Measurements from ENCODE around the gene HSPB8.

The HSPB8 gene

DNA sequence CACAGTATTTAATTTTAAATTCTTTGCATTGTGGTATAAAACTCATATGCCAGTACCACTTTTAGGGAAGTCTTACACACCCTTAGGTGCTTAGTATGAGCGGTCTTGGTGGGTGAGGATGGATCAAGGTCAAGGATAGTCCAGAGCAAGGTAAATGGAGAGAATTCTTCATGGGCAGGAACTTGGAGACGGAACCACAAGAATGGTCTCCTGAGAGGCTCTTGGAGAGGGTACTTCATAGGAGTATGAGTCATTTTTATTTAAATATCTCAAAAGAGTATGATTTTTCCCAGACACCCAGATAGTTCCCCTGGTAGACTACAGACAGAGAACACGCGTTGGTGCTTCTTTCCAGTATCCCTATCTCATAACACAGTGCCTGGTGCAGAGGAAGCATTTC, 21.9 kb downstream of the HSPB8 start:
- H3K27ac ChIP-seq: no peak overlapping the region
- TF ChIP-seq, protein P1, sequence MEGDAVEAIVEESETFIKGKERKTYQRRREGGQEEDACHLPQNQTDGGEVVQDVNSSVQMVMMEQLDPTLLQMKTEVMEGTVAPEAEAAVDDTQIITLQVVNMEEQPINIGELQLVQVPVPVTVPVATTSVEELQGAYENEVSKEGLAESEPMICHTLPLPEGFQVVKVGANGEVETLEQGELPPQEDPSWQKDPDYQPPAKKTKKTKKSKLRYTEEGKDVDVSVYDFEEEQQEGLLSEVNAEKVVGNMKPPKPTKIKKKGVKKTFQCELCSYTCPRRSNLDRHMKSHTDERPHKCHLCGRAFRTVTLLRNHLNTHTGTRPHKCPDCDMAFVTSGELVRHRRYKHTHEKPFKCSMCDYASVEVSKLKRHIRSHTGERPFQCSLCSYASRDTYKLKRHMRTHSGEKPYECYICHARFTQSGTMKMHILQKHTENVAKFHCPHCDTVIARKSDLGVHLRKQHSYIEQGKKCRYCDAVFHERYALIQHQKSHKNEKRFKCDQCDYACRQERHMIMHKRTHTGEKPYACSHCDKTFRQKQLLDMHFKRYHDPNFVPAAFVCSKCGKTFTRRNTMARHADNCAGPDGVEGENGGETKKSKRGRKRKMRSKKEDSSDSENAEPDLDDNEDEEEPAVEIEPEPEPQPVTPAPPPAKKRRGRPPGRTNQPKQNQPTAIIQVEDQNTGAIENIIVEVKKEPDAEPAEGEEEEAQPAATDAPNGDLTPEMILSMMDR (conservative IDR thresholded peaks at IDR 0.05): no peak

DNA sequence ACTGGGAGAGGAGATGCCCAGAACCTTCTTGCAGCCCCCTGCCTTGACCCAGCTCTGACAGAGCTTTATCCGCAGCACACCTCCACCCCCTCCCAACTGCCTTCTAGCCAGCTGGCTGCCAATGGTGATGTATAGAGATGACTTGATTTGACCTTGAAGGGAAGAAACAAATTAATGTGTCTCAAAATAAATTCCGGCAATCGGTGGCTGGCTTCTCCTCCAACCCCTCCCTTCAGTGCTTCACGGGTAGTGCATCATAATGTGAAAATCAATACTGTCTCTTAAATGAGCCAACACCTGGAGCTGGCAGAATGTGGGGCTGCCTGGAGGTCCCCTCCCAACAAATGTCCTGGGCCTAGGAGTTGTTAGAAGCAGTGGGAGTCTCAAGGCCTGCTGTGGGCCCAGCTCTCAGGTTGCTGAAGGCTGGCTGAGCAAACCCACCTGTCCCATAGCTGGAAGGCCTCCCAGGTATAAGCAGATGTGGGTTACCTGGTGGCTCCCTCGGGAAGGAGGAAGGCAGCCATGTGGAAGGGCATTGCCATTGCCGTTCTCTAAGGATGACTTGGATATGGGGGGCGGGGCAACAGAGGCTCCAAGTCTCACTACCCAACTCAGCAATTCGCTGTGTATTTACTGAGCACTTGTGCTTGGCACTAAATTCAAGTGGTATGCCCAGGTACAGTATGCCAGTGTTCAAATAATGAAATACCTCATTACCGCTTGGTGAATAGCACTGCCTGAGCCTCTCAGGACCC, 23.2 kb downstream of the HSPB8 start:
- TF ChIP-seq, protein P1 (conservative IDR thresholded peaks at IDR 0.05): no peak
- no peak overlapping the region for H3K27ac ChIP-seq

DNA sequence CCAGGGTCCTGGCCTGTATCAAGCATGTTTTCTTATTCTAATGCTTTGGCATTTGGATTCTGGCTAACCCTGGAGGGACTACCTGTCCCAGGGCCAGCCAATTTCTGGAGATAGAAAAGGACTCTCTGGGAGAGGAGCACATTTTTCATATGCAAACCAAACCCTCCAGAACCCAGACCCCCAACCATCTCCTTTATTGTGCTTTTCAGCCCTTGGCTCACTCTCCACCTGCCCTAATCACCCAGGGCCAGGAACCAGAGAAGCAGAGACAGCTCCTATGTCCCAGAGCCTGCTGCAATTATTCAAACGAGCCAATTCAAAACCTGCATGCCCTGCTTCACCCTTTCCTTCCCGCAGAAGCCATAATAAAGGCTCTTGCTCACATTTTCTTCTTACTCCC, 23.8 kb downstream of the HSPB8 start:
- TF ChIP-seq, protein P1 (conservative IDR thresholded peaks at IDR 0.05): no peak
- no peak overlapping the region for H3K27ac ChIP-seq

DNA sequence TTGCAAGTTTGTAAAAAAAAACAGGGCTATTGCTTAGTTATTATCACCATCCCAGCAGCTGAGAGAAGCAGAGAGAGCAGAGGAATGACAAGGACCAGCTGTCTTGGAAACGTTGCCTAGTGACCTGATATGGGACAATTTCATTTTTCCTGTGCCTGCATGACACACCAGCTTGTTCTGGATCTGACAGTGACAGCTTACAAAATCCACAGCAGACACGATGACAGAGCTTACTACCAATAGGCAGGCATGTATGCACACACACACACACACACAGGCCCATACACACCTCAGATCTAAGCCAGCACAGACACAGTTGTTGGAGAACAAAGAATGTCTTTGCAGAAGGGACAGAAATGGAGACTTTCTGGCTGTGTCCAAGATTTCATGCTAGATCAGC, 25.4 kb downstream of the HSPB8 start:
- no peak overlapping the region for H3K27ac ChIP-seq
- TF ChIP-seq, protein P1 (conservative IDR thresholded peaks at IDR 0.05): no peak

DNA sequence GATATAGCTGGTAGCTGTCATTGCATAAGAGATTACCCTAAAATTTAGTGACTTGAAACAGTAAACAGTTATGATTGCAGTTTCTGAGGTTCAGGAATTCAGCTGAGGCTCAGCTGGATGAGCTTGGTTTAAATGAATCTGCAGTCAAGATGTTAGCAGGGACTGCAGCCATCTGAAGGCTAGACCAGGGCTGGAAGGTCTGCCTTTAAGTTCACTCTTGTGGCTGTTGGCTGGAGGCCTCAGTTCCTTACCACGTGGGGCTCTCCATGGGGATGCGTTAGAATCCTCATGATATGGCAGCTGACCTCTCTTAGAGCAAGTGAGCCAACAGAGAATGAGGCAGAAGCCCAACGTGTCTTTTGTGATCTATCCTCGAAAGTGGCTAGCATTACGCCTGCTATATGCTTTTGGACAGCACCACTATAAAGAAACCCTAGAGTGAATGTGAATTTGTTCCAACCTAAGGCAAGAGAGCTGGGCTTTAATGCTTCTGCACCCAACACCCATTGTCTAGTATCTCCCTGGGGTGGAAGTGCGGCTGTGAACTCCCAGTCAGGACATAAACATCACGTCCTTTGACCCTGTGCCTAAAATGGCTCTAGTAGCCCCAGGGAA, 26.0 kb downstream of the HSPB8 start:
- TF ChIP-seq, protein P1 (conservative IDR thresholded peaks at IDR 0.05): no peak
- no peak overlapping the region for H3K27ac ChIP-seq

DNA sequence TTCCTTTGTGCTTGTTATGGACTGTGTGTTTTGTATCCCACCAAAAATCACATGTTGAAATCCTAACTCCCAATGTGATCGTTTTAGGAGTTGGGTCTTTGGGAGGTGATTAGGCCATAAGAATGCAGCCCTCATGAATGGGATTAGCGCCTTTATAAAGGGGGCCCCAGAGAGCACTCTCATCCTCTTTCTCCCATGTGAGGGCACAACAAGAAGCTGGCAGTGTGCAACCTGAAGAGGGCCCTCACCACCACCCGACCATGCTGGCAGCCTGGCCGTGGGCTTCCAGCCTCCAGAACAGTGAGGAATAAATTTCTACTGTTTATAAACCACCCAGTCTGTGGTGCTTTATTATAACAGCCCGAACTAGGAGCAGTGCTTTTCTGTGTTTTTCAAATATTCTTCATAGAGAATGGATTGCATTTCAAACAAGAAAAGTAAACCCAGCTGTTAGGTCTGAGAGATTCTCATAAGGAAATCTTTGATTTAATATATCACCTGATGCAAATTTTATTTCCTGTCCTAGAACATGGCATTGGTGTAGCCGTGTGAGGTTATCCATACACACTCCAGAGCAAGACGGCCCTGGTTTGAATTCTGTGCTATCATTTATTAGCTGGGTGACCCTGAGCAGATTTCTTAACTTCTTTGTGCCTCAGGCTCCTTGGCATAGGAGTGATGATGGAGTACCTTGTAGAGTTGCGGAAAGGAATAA, 27.8 kb downstream of the HSPB8 start:
- no peak overlapping the region for H3K27ac ChIP-seq
- TF ChIP-seq, protein P1 (conservative IDR thresholded peaks at IDR 0.05): no peak

DNA sequence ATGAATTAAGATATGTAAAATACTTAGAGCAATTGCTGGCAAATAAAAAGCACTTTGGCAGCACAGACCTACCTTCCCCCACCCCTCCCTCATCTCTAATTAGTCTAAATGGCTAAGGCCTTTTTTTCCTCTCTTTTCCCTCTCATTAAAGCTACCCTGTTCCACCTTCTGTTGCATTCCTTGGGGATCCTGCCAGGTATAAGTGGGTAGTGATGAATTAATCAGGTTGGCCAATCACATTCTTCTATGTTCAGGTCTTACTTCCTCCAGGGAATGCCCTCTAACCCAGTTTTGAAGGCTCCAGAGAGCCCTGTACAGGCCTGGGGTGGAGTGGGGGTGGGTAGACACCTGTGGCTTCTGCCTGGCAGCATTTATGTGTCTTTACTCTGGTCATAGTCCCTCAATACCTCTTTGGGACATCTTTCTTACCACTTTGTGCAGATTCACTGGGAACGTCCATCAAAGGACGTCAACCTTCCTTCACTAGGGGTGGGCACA, 28.4 kb downstream of the HSPB8 start:
- TF ChIP-seq, protein P1 (conservative IDR thresholded peaks at IDR 0.05): no peak
- no peak overlapping the region for H3K27ac ChIP-seq

Measured in VCaP (cell line).